Measurements from ENCODE around the gene SLC39A11.
"Not testable (repeated sequence)": the region's sequence is repeated elsewhere in the genome, so short reads cannot be mapped to it uniquely, and the experiment has no call there.

SLC39A11 gene

GRCh38 chr17:72710202-72710601 lies 382.3 kb downstream of the SLC39A11 start:
- Histone ChIP-seq H3K27ac (replicated peaks) (no peak overlapping the region), H3K4me3 (replicated peaks; ENCODE audit: insufficient read depth, low read length) (no peak overlapping the region), H3K27me3 (ENCODE audit: insufficient read depth, poor library complexity, severe bottlenecking) (no peaks in the 10 kb centered on the region)
- no peak for DNase-seq (ENCODE audit: low read depth in 1 of 2, low spot score in 1 of 2)
- no peak for TF ChIP-seq POLR2AphosphoS5 (IDR thresholded peaks at IDR 0.05; ENCODE audit: low read depth)

GRCh38 chr17:72708682-72709081 lies 383.8 kb downstream of the SLC39A11 start:
- H3K27me3 ChIP-seq (ENCODE audit: insufficient read depth, poor library complexity, severe bottlenecking); DNase-seq (ENCODE audit: low read depth in 1 of 2, low spot score in 1 of 2); H3K27ac ChIP-seq (replicated peaks); H3K4me3 ChIP-seq (replicated peaks; ENCODE audit: insufficient read depth, low read length): not testable (repeated sequence)

GRCh38 chr17:72707881-72708280 lies 384.6 kb downstream of the SLC39A11 start:
- TF ChIP-seq REST (IDR thresholded peaks at IDR 0.05; ENCODE audit: insufficient replicate concordance, low read depth) (no peak), CTCF (IDR thresholded peaks at IDR 0.05; ENCODE audit: insufficient read depth, low read length) (no peak), GABPA (IDR thresholded peaks at IDR 0.05; ENCODE audit: low read depth) (no peak), SPI1 (IDR thresholded peaks at IDR 0.05; ENCODE audit: borderline replicate concordance, low read depth) (no peak), POLR2AphosphoS5 (IDR thresholded peaks at IDR 0.05; ENCODE audit: low read depth) (no peak)
- Histone ChIP-seq H3K4me3 (replicated peaks; ENCODE audit: insufficient read depth, low read length) (no peak overlapping the region), H3K27ac (replicated peaks) (no peak overlapping the region), H3K27me3 (ENCODE audit: insufficient read depth, poor library complexity, severe bottlenecking) (no peaks in the 10 kb centered on the region)
- DNase-seq (ENCODE audit: low read depth in 1 of 2, low spot score in 1 of 2) = no peak

- DNase-seq (ENCODE audit: low read depth in 1 of 2, low spot score in 1 of 2) = no peak
- no peaks in the 10 kb centered on the region for H3K27me3 ChIP-seq (ENCODE audit: insufficient read depth, poor library complexity, severe bottlenecking)
- H3K27ac ChIP-seq (replicated peaks) = no peak overlapping the region
- no peak for TF ChIP-seq POLR2AphosphoS5 (IDR thresholded peaks at IDR 0.05; ENCODE audit: low read depth)
- no peak overlapping the region for H3K4me3 ChIP-seq (replicated peaks; ENCODE audit: insufficient read depth, low read length)
These were observed 386.0 kb downstream of the SLC39A11 start for GRCh38 chr17:72706396-72706981.

- no peak overlapping the region for H3K4me3 ChIP-seq (replicated peaks; ENCODE audit: insufficient read depth, low read length)
- no peak for DNase-seq (ENCODE audit: low read depth in 1 of 2, low spot score in 1 of 2)
- H3K27ac ChIP-seq (replicated peaks) = no peak overlapping the region
- no peak for TF ChIP-seq POLR2AphosphoS5 (IDR thresholded peaks at IDR 0.05; ENCODE audit: low read depth)
- no peak for TF ChIP-seq GABPA (IDR thresholded peaks at IDR 0.05; ENCODE audit: low read depth)
- H3K27me3 ChIP-seq (ENCODE audit: insufficient read depth, poor library complexity, severe bottlenecking) = no peaks in the 10 kb centered on the region
These were observed 386.5 kb downstream of the SLC39A11 start for GRCh38 chr17:72705905-72706395.

GRCh38 chr17:72702998-72703397 lies 389.5 kb downstream of the SLC39A11 start:
- no peak for DNase-seq (ENCODE audit: low read depth in 1 of 2, low spot score in 1 of 2)
- H3K4me3 ChIP-seq (replicated peaks; ENCODE audit: insufficient read depth, low read length) = no peak overlapping the region
- H3K27me3 ChIP-seq (ENCODE audit: insufficient read depth, poor library complexity, severe bottlenecking) = no peaks in the 10 kb centered on the region
- TF ChIP-seq REST (IDR thresholded peaks at IDR 0.05; ENCODE audit: insufficient replicate concordance, low read depth) (no peak), CTCF (IDR thresholded peaks at IDR 0.05; ENCODE audit: insufficient read depth, low read length) (no peak), GABPA (IDR thresholded peaks at IDR 0.05; ENCODE audit: low read depth) (no peak), POLR2AphosphoS5 (IDR thresholded peaks at IDR 0.05; ENCODE audit: low read depth) (no peak), SPI1 (IDR thresholded peaks at IDR 0.05; ENCODE audit: borderline replicate concordance, low read depth) (no peak)
- no peak overlapping the region for H3K27ac ChIP-seq (replicated peaks)

All from HL-60 (cell line).